Measurements from ENCODE around the gene MIA2. TPM values are rescaled to one million over a fixed set of nuclear protein-coding genes. Genes with fewer than 3 reads are reported as not detected.

Gene MIA2
- total RNA-seq, 4 donors from 2014 or later = 13.6 to 30.9 (median 20.7) TPM

- ATAC-seq (no peak), DNase-seq (no peak)
- in situ Hi-C loops (cut with MboI; ENCODE audit: low sequenced_read_pairs in 4 of 4) = no loop called here
- Histone ChIP-seq H3K9me3 (no peaks in the 10 kb centered on the region), H3K4me3 (no peak overlapping the region), H3K27me3 (no peaks in the 10 kb centered on the region), H3K27ac (no peak overlapping the region), H3K4me1 (no peaks in the 10 kb centered on the region), H3K36me3 (no peaks in the 10 kb centered on the region)
- intact Hi-C loops (cut with DNase I; ENCODE audit: low total_unique reads) = no loop called here
- TF ChIP-seq CTCF (IDR thresholded peaks at IDR 0.05 in 4 of 5, conservative IDR thresholded peaks at IDR 0.05 in 1 of 5) (no peak), POLR2A (IDR thresholded peaks at IDR 0.05) (no peak)
Observed at GRCh38 chr14:39383741-39384140, 150.0 kb downstream of the MIA2 start.

- no peaks in the 10 kb centered on the region for H3K36me3 ChIP-seq
- no peaks in the 10 kb centered on the region for H3K4me1 ChIP-seq
- in situ Hi-C loops (cut with MboI; ENCODE audit: low sequenced_read_pairs in 4 of 4) (no loop called here), intact Hi-C loops (cut with DNase I; ENCODE audit: low total_unique reads) (no loop called here)
- no peak overlapping the region for H3K4me3 ChIP-seq
- ATAC-seq = no peak
- H3K9me3 ChIP-seq = no peaks in the 10 kb centered on the region
- no peak overlapping the region for H3K27ac ChIP-seq
- no peaks in the 10 kb centered on the region for H3K27me3 ChIP-seq
- TF ChIP-seq POLR2A (IDR thresholded peaks at IDR 0.05) (no peak), CTCF (IDR thresholded peaks at IDR 0.05 in 4 of 5, conservative IDR thresholded peaks at IDR 0.05 in 1 of 5) (no peak)
- DNase-seq = no peak
Observed at GRCh38 chr14:39384177-39384576, 150.5 kb downstream of the MIA2 start.

- in situ Hi-C loops (cut with MboI; ENCODE audit: low sequenced_read_pairs in 4 of 4) = no loop called here
Observed at GRCh38 chr14:39393289-39393688, 159.6 kb downstream of the MIA2 start.

GRCh38 chr14:39395555-39396254, 162.0 kb downstream of the MIA2 start:
- ATAC-seq = peak; percentile 64 to 69
- in situ Hi-C loops (cut with MboI; ENCODE audit: low sequenced_read_pairs in 4 of 4) = no loop called here

More at GRCh38 chr14:39393289-39393688, 159.6 kb downstream of the MIA2 start:
- H3K9me3 ChIP-seq = no peaks in the 10 kb centered on the region
- no peak overlapping the region for H3K27ac ChIP-seq
- H3K4me1 ChIP-seq = peaks cover 0 to 5% of the 10 kb centered on the region in 2 donors
- no peak overlapping the region for H3K4me3 ChIP-seq
- intact Hi-C loops (cut with DNase I; ENCODE audit: low total_unique reads) = no loop called here
- ATAC-seq = no peak
- DNase-seq = no peak
- no peaks in the 10 kb centered on the region for H3K27me3 ChIP-seq
- TF ChIP-seq CTCF (IDR thresholded peaks at IDR 0.05 in 4 of 5, conservative IDR thresholded peaks at IDR 0.05 in 1 of 5) (no peak), POLR2A (IDR thresholded peaks at IDR 0.05) (no peak)
- H3K36me3 ChIP-seq = no peaks in the 10 kb centered on the region

More at GRCh38 chr14:39395555-39396254, 162.0 kb downstream of the MIA2 start:
- no peak for DNase-seq
- Histone ChIP-seq H3K36me3 (peaks cover 0 to 12% of the 10 kb centered on the region in 2 donors), H3K27me3 (no peaks in the 10 kb centered on the region), H3K4me3 (no peak overlapping the region), H3K4me1 (peaks cover 0 to 7% of the 10 kb centered on the region in 2 donors), H3K9me3 (no peaks in the 10 kb centered on the region), H3K27ac (peak overlapping the region in 2 of 4 donors; percentile 34 to 47)
- intact Hi-C loops (cut with DNase I; ENCODE audit: low total_unique reads) = no loop called here
- TF ChIP-seq CTCF (IDR thresholded peaks at IDR 0.05 in 4 of 5, conservative IDR thresholded peaks at IDR 0.05 in 1 of 5) (no peak), POLR2A (IDR thresholded peaks at IDR 0.05) (no peak)

All from gastrocnemius medialis (tissue), 4 donors.